Sigmoid colon (tissue), 7 donors: ENCODE results near the gene TOMM7. TPM values are rescaled to one million over a fixed set of nuclear protein-coding genes. Genes with fewer than 3 reads are reported as not detected.
A peak's percentile ranks its signal among the peaks of the same experiment; 100 is the strongest.

Experiments
- DNase-seq: peaks from one replicate; pipeline ENCODE4 v3.0.0-alpha.2; 2019
- H3K27ac ChIP-seq, 4 donors: fragments of 200-600 bp; sonication (generic); one replicate each; pipeline ENCODE4 v1.5.1; 2016 to 2019; ENCODE audit warnings: mild to moderate bottlenecking in 1 of 4
- H3K27me3 ChIP-seq, 3 donors: fragments of 200-600 bp; sonication (generic); one replicate each; pipeline ENCODE4 v1.5.1; 2019; ENCODE audit warnings: mild to moderate bottlenecking in 1 of 3
- H3K36me3 ChIP-seq, 4 donors: fragments of 200-600 bp; sonication (generic); one replicate each; pipeline ENCODE4 v1.5.1; 2016 to 2019
- H3K4me1 ChIP-seq, 4 donors: fragments of 200-600 bp; sonication (generic); one replicate each; pipeline ENCODE4 v1.5.1; 2017 to 2019
- H3K4me3 ChIP-seq, 4 donors: fragments of 200-600 bp; sonication (generic); one replicate each; pipeline ENCODE4 v1.5.1; 2017 to 2019; ENCODE audit warnings: mild to moderate bottlenecking in 2 of 4, moderate library complexity in 1 of 4
- H3K9me3 ChIP-seq, 4 donors: fragments of 200-600 bp in 3 of 4; sonication (generic) in 3 of 4; one replicate each; pipeline versions ENCODE4 v1.5.1 to v1.6.1; 2013 to 2019
- CTCF ChIP-seq, 4 experiments: fragments of 450-650 bp in 3 of 4; fragments of 200-600 bp in 1 of 4; IDR thresholded peaks; one replicate each; pipeline ENCODE4 v1.5.1; 2016 to 2019; ENCODE audit warnings: antibody characterized with exemption in 4 of 4, mild to moderate bottlenecking in 3 of 4, moderate library complexity in 2 of 4
- EP300 ChIP-seq, 4 donors: sonication (generic); formaldehyde crosslinking; IDR thresholded peaks; one replicate each; pipeline ENCODE4 v1.6.1; 2017; ENCODE audit warnings: antibody characterized with exemption in 4 of 4
- POLR2A ChIP-seq, 2 donors: fragments of 450-650 bp; IDR thresholded peaks; one replicate each; pipeline ENCODE4 v1.6.1; 2016; ENCODE audit warnings: antibody characterized with exemption in 2 of 2, mild to moderate bottlenecking in 2 of 2, moderate library complexity in 2 of 2
- POLR2AphosphoS5 ChIP-seq, 4 donors: sonication (generic); formaldehyde crosslinking; IDR thresholded peaks; one replicate each; pipeline ENCODE4 v1.6.1; 2017; ENCODE audit warnings: antibody characterized with exemption in 4 of 4
- WGBS, 2 donors: extraction: QIAGEN DNeasy Blood & Tissue Kit; methylation state at CpG; one replicate each; pipeline ENCODE4 v1.1.7; 2013; 5-methylcytosine and 5-hydroxymethylcytosine counted together
- intact Hi-C: fragments of 100-400 bp; cut with DNase I; formaldehyde crosslinking; loops from one replicate; pipeline ENCODE4 v1.15.1; 2023
- polyA plus RNA-seq, 3 donors: library from polyadenylated mRNA; stranded (reverse); fragments of 200-250 nt; gene quantifications; one replicate each; pipeline ENCODE4 v1.2.3, GENCODE V29; 2013
- total RNA-seq, 4 donors: library from RNA; depleted of rRNA; stranded (reverse); fragments of >200 nt; gene quantifications; one replicate each; pipeline ENCODE4 v1.1.0, GENCODE V29; 2016
- donor health status: healthy with polysubstance abuse.
- donor health status: Bipolar disorder and iron deficiency.
- donor health status: healthy.

TOMM7 gene
- total and polyA plus RNA-seq, 7 donors, result 148 to 625 (median 326) TPM

- 45 to 46% methylated on average over 3 of the region's 3 CpGs for WGBS, 2 donors
- TF ChIP-seq POLR2A (IDR thresholded peaks at IDR 0.05) (no peak), EP300 (IDR thresholded peaks at IDR 0.05) (no peak), CTCF (IDR thresholded peaks at IDR 0.05) (no peak), POLR2AphosphoS5 (IDR thresholded peaks at IDR 0.05) (no peak)
- Histone ChIP-seq H3K27me3 (no peaks in the 10 kb centered on the region), H3K27ac (peak overlapping the region; percentile 81 to 86 (median 84)), H3K9me3 (no peaks in the 10 kb centered on the region), H3K36me3 (peaks cover 0 to 4% (median 0%) of the 10 kb centered on the region in 4 donors), H3K4me1 (peaks cover 0 to 37% (median 26%) of the 10 kb centered on the region in 4 donors), H3K4me3 (peak overlapping the region; percentile 67 to 87 (median 78))
- no peak for DNase-seq
- intact Hi-C loops, result loop anchor here (2.0 kb wide), 2 partner anchors 192 to 282 kb away; partner anchors contain the start of genes HYCC1 and KLHL7
These were observed 471 bp upstream of the TOMM7 start for GRCh38 chr7:22823142-22823497.

GRCh38 chr7:22821702-22822485, 755 bp downstream of the TOMM7 start:
- intact Hi-C loops, result loop anchor here (1.0 to 2.0 kb wide), 4 partner anchors 31 to 283 kb away; partner anchors contain the start of genes HYCC1 and KLHL7
- peak overlapping the region; percentile 67 to 87 (median 78) for H3K4me3 ChIP-seq
- no peaks in the 10 kb centered on the region for H3K9me3 ChIP-seq
- peaks cover 0 to 37% (median 26%) of the 10 kb centered on the region in 4 donors for H3K4me1 ChIP-seq
- H3K36me3 ChIP-seq, result peaks cover 2 to 11% (median 8%) of the 10 kb centered on the region in 4 donors
- WGBS, 2 donors, result 9 to 11% methylated on average over 18 of the region's 18 CpGs
- TF ChIP-seq POLR2AphosphoS5 (IDR thresholded peaks at IDR 0.05) (no peak), EP300 (IDR thresholded peaks at IDR 0.05) (no peak), POLR2A (IDR thresholded peaks at IDR 0.05) (no peak), CTCF (IDR thresholded peaks at IDR 0.05) (no peak)
- H3K27me3 ChIP-seq, result no peaks in the 10 kb centered on the region
- H3K27ac ChIP-seq, result peak overlapping the region; percentile 81 to 86 (median 84)
- DNase-seq, result no peak

- WGBS, 2 donors, result 97% methylated on average over 4 of the region's 4 CpGs
- TF ChIP-seq POLR2AphosphoS5 (IDR thresholded peaks at IDR 0.05) (no peak), EP300 (IDR thresholded peaks at IDR 0.05) (no peak)
- intact Hi-C loops, result no loop called here
These were observed 3.2 kb downstream of the TOMM7 start for GRCh38 chr7:22819476-22819875.

GRCh38 chr7:22814261-22815208, 8.1 kb downstream of the TOMM7 start:
- H3K27ac ChIP-seq, result no peak overlapping the region
- TF ChIP-seq POLR2AphosphoS5 (IDR thresholded peaks at IDR 0.05), result no peak
- no peak for TF ChIP-seq CTCF (IDR thresholded peaks at IDR 0.05)
- TF ChIP-seq POLR2A (IDR thresholded peaks at IDR 0.05), result no peak
- TF ChIP-seq EP300 (IDR thresholded peaks at IDR 0.05), result no peak
- no peaks in the 10 kb centered on the region for H3K9me3 ChIP-seq
- no peak for DNase-seq
- no peak overlapping the region for H3K4me3 ChIP-seq
- H3K4me1 ChIP-seq, result peaks cover 0 to 9% (median 1%) of the 10 kb centered on the region in 4 donors
- WGBS, 2 donors, result 91% methylated on average over 10 of the region's 10 CpGs
- peaks cover 14 to 70% (median 27%) of the 10 kb centered on the region in 4 donors for H3K36me3 ChIP-seq
- intact Hi-C loops, result no loop called here
- H3K27me3 ChIP-seq, result no peaks in the 10 kb centered on the region

More at GRCh38 chr7:22819476-22819875, 3.2 kb downstream of the TOMM7 start:
- peaks cover 8 to 35% (median 22%) of the 10 kb centered on the region in 4 donors for H3K36me3 ChIP-seq
- H3K4me3 ChIP-seq, result no peak overlapping the region
- H3K27me3 ChIP-seq, result no peaks in the 10 kb centered on the region
- H3K9me3 ChIP-seq, result no peaks in the 10 kb centered on the region
- no peak overlapping the region for H3K27ac ChIP-seq
- DNase-seq, result no peak
- peaks cover 0 to 37% (median 26%) of the 10 kb centered on the region in 4 donors for H3K4me1 ChIP-seq
